Parathyroid adenoma (tissue), 2 donors: ENCODE results near the gene CD9.

Source experiments
- H2AFZ ChIP-seq: fragments of 300-600 bp; sonication (generic); one replicate; pipeline ENCODE4 v1.7.0; 2017; ENCODE audit warnings: antibody characterized with exemption, mild to moderate bottlenecking
- H3K27ac ChIP-seq: fragments of 300-600 bp; sonication (generic); one replicate; pipeline ENCODE4 v1.7.0; 2017
- H3K27me3 ChIP-seq: fragments of 300-600 bp; sonication (generic); one replicate; pipeline ENCODE4 v1.7.0; 2017; ENCODE audit warnings: low read length; ENCODE audit not compliant: control insufficient read depth, insufficient read depth
- H3K36me3 ChIP-seq: fragments of 300-600 bp; sonication (generic); one replicate; pipeline ENCODE4 v1.7.0; 2017; ENCODE audit warnings: low read length; ENCODE audit not compliant: control insufficient read depth, insufficient read depth
- H3K4me1 ChIP-seq: fragments of 300-600 bp; sonication (generic); one replicate; pipeline ENCODE4 v1.7.0; 2017; ENCODE audit warnings: control low read depth
- H3K4me2 ChIP-seq: fragments of 300-600 bp; sonication (generic); one replicate; pipeline ENCODE4 v1.7.0; 2017; ENCODE audit warnings: low read length
- H3K4me3 ChIP-seq: fragments of 300-600 bp; sonication (generic); one replicate; pipeline ENCODE4 v1.7.0; 2017; ENCODE audit warnings: low read depth, low read length
- H3K79me2 ChIP-seq: fragments of 300-600 bp; sonication (generic); one replicate; pipeline ENCODE4 v1.7.0; 2017; ENCODE audit warnings: control low read depth
- H3K9ac ChIP-seq: fragments of 300-600 bp; sonication (generic); one replicate; pipeline ENCODE4 v1.7.0; 2017; ENCODE audit warnings: mild to moderate bottlenecking
- H3K9me3 ChIP-seq: fragments of 300-600 bp; sonication (generic); one replicate; pipeline ENCODE4 v1.7.0; 2017; ENCODE audit warnings: low read length; ENCODE audit not compliant: control insufficient read depth
- TF ChIP-seq, protein P1 (sequence below): fragments of 300-600 bp; sonication (generic); IDR thresholded peaks from one replicate; pipeline ENCODE4 v1.7.0; 2017; ENCODE audit warnings: antibody characterized with exemption, mild to moderate bottlenecking
- donor health status: primary hyperparathyroidism.

Gene CD9

GRCh38 chr12:6180268-6181051 is 19.7 kb upstream of the CD9 start:
- no peaks in the 10 kb centered on the region for H3K27me3 ChIP-seq
- H3K4me1 ChIP-seq, result peaks cover 10% of the 10 kb centered on the region
- TF ChIP-seq, protein P1, sequence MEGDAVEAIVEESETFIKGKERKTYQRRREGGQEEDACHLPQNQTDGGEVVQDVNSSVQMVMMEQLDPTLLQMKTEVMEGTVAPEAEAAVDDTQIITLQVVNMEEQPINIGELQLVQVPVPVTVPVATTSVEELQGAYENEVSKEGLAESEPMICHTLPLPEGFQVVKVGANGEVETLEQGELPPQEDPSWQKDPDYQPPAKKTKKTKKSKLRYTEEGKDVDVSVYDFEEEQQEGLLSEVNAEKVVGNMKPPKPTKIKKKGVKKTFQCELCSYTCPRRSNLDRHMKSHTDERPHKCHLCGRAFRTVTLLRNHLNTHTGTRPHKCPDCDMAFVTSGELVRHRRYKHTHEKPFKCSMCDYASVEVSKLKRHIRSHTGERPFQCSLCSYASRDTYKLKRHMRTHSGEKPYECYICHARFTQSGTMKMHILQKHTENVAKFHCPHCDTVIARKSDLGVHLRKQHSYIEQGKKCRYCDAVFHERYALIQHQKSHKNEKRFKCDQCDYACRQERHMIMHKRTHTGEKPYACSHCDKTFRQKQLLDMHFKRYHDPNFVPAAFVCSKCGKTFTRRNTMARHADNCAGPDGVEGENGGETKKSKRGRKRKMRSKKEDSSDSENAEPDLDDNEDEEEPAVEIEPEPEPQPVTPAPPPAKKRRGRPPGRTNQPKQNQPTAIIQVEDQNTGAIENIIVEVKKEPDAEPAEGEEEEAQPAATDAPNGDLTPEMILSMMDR, result no peak
- no peak overlapping the region for H3K4me2 ChIP-seq
- peak overlapping the region; percentile 50 for H3K27ac ChIP-seq
- H3K36me3 ChIP-seq, result no peaks in the 10 kb centered on the region
- H3K9ac ChIP-seq, result no peak overlapping the region
- no peaks in the 10 kb centered on the region for H3K9me3 ChIP-seq
- no peak overlapping the region for H2AFZ ChIP-seq
- peaks cover 2% of the 10 kb centered on the region for H3K79me2 ChIP-seq
- no peak overlapping the region for H3K4me3 ChIP-seq

- Histone ChIP-seq H3K36me3 (no peaks in the 10 kb centered on the region), H3K9me3 (no peaks in the 10 kb centered on the region), H3K4me1 (peaks cover 10% of the 10 kb centered on the region), H3K4me2 (no peak overlapping the region), H3K27me3 (no peaks in the 10 kb centered on the region), H3K27ac (peak overlapping the region; percentile 50), H3K4me3 (no peak overlapping the region), H3K9ac (no peak overlapping the region), H2AFZ (no peak overlapping the region), H3K79me2 (peaks cover 2% of the 10 kb centered on the region)
- TF ChIP-seq, protein P1, result no peak
Observed at GRCh38 chr12:6181166-6181565, 19.0 kb upstream of the CD9 start.

DNA sequence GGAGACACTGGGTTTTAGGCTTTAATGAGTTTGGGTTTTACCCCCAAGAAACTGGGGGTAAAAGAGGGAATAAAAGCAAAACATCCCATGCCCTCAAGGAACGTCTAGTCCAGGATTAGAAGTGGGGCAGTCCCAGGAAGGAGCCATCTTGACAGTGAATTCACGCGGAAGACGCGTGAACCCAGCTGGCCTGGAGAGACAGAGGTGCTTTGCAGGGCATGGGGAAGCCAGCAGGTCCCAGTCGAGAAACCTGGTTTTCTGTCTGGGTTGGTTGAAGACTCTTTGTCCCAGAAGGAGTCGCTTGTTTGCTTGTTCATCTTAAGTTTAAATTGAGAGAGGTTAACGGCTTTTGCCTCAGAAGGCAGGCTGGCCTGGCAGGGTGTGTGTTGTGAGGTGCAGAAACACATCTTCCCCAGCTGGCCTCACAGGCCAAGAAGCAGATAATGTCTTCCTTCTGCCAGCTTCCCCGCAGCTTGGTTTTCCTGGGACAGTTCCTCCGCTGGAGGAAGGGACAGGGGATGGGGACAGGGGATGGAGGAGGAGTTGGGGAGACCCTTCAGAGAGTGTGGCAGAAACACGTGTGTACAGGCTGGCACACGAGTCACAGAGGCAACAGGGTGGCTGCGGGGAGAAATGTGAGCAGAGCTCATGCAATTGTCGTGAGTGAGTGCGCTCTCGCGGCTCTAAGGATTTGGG is 18.5 kb upstream of the CD9 start:
- Histone ChIP-seq H3K27ac (peak overlapping the region; percentile 26), H3K4me3 (no peak overlapping the region), H3K79me2 (peaks cover 2% of the 10 kb centered on the region), H3K27me3 (no peaks in the 10 kb centered on the region), H3K9ac (no peak overlapping the region), H3K36me3 (no peaks in the 10 kb centered on the region), H3K4me2 (peak overlapping the region; percentile 33), H2AFZ (peak overlapping the region; percentile 66), H3K9me3 (no peaks in the 10 kb centered on the region), H3K4me1 (peaks cover 10% of the 10 kb centered on the region)
- TF ChIP-seq, protein P1, result no peak

DNA sequence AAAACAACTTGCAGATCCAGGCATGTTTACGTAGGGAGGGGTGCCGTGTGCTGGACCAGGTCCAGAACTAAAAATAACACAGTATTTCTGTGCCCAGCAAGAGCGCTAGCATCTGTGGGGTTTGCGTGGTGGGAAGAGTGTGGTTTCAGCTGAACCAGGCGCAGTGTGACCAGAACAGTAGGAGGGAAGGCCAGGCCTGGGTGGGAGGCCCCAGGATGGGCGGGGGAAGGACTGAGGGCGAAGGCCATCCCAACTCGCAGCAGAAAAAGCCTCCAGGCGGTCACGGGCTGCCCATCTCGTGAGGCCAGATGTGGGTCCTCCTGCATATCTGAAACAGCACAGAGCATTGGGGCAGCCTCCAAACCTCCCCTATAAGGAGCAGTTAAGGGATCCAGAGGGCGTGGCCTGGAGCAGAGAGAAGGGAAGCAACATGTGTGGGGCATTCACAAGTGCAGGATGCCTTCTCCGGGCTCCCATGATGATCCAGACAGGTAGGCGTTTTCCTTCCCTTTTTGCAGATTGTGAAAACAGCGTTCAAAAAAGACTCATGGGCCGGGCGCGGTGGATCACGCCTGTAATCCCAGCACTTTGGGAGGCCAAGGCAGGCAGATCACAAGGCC is 17.8 kb upstream of the CD9 start:
- Histone ChIP-seq H3K4me1 (peaks cover 10% of the 10 kb centered on the region), H3K27me3 (no peaks in the 10 kb centered on the region)

More for the DNA sequence above, 17.8 kb upstream of the CD9 start:
- peak overlapping the region; percentile 66 for H2AFZ ChIP-seq
- H3K79me2 ChIP-seq, result peaks cover 2% of the 10 kb centered on the region
- peak overlapping the region; percentile 26 for H3K27ac ChIP-seq
- no peak overlapping the region for H3K9ac ChIP-seq
- TF ChIP-seq, protein P1, result no peak
- H3K36me3 ChIP-seq, result no peaks in the 10 kb centered on the region
- peak overlapping the region; percentile 33 for H3K4me2 ChIP-seq
- no peaks in the 10 kb centered on the region for H3K9me3 ChIP-seq
- H3K4me3 ChIP-seq, result no peak overlapping the region
